HepG2 (cell line): ENCODE results near the gene GNAI2. TPM values are rescaled to one million over a fixed set of nuclear protein-coding genes. Genes with fewer than 3 reads are reported as not detected.
A peak's percentile ranks its signal among the peaks of the same experiment; 100 is the strongest.

Experiments
- ATAC-seq: fragments of 200-7000 bp; cut with Tn5 transposase; 3 replicates; pipeline ENCODE4 v1.9.1; 2020; ENCODE audit warnings: mild to moderate bottlenecking, moderate library complexity
- BruUV-seq: library from RNA; stranded (reverse); fragments of 400-500 nt; replicated peaks from 2 replicates; lab custom pipeline; 2021; lab: Mats Ljungman, UMichigan
- CTCF ChIA-PET: fragments of 300-600 bp; formaldehyde crosslinking; extraction: SDS; loops from one replicate; lab custom pipeline; 2021; ENCODE audit warnings: low total read pairs, inconsistent platforms, low intra/inter-chr PET ratio; lab: Yijun Ruan, JAX
- POLR2A ChIA-PET: fragments of 350-600 bp; sonication (Branson Sonifier 250); formaldehyde crosslinking; loops from one replicate; lab custom pipeline; 2020; ENCODE audit warnings: antibody characterized with exemption, inconsistent platforms; lab: Yijun Ruan, JAX
- DNase-seq: peaks from one replicate; pipeline ENCODE4 v3.0.0-alpha.2; 2015; ENCODE audit warnings: low spot score
- FAIRE-seq: peaks from 3 replicates; lab custom pipeline; 2011; peaks lifted over from hg19 to GRCh38; lab: Jason Lieb, UNC
- H2AFZ ChIP-seq: one replicate; pipeline ENCODE4 v1.6.1; 2011; ENCODE audit warnings: low read length, inconsistent platforms
- H3K27ac ChIP-seq: fragments of 300-600 bp; 3 replicates; pipeline ENCODE4 v1.8.0; 2011; ENCODE audit warnings: mixed run types, mild to moderate bottlenecking, mixed read lengths, low read length, inconsistent platforms; ENCODE audit not compliant: insufficient read depth; ENCODE audit errors: extremely low read length
- H3K27me3 ChIP-seq, 2 experiments: fragments of 200-600 bp in 1 of 2; 2 replicates in 1 of 2; 3 replicates in 1 of 2; pipeline versions ENCODE4 v1.6.0 to v1.8.0; 2011; ENCODE audit warnings: low read length in 2 of 2, mild to moderate bottlenecking in 2 of 2, moderate library complexity in 2 of 2, inconsistent platforms in 1 of 2; ENCODE audit not compliant: insufficient read depth in 2 of 2, control insufficient read depth in 1 of 2
- H3K36me3 ChIP-seq, 2 experiments: fragments of 200-600 bp in 1 of 2; replicated peaks in 1 of 2; 2 replicates in 1 of 2; 3 replicates in 1 of 2; pipeline versions ENCODE4 v1.5.1 to v1.8.0; 2011; ENCODE audit warnings: low read length in 2 of 2, inconsistent platforms in 1 of 2; ENCODE audit not compliant: insufficient read depth in 2 of 2, control insufficient read depth in 1 of 2
- H3K4me1 ChIP-seq: 2 replicates; pipeline ENCODE4 v1.5.1; 2012; ENCODE audit warnings: low read length, inconsistent platforms; ENCODE audit not compliant: insufficient read depth
- H3K4me2 ChIP-seq: 2 replicates; pipeline ENCODE4 v1.6.0; 2011; ENCODE audit warnings: low read depth, low read length, inconsistent platforms
- H3K4me3 ChIP-seq, 3 experiments: fragments of 200-600 bp in 1 of 3; sonication (generic), shearing (Covaris generic) in 1 of 3; replicated peaks in 1 of 3; 2 replicates each; pipeline ENCODE4 v1.5.1; 2011 to 2016; ENCODE audit warnings: low read length in 3 of 3, inconsistent platforms in 2 of 3, low read depth in 2 of 3, mild to moderate bottlenecking in 2 of 3, control low read depth in 1 of 3, mixed read lengths in 1 of 3; ENCODE audit not compliant: insufficient read depth in 1 of 3
- H3K79me2 ChIP-seq: one replicate; pipeline ENCODE4 v1.6.1; 2011; ENCODE audit warnings: low read length, inconsistent platforms; ENCODE audit not compliant: insufficient read depth
- H3K9ac ChIP-seq: 2 replicates; pipeline ENCODE4 v1.6.0; 2011; ENCODE audit warnings: mild to moderate bottlenecking, low read depth, low read length, inconsistent platforms; ENCODE audit not compliant: insufficient read depth
- H3K9me3 ChIP-seq: 2 replicates; pipeline ENCODE4 v1.5.1; 2012; ENCODE audit warnings: mild to moderate bottlenecking, low read length
- H4K20me1 ChIP-seq: 2 replicates; pipeline ENCODE4 v1.6.0; 2011; ENCODE audit warnings: inconsistent platforms, mild to moderate bottlenecking, low read length, moderate library complexity; ENCODE audit not compliant: insufficient read depth
- CSRNP1 ChIP-seq: sonication (generic); formaldehyde crosslinking; IDR thresholded peaks from 2 replicates; pipeline ENCODE4 v1.8.1; 2023; ENCODE audit warnings: mild to moderate bottlenecking, missing genetic modification reagents
- HMGXB3 ChIP-seq: sonication (generic); formaldehyde crosslinking; IDR thresholded peaks from 2 replicates; pipeline ENCODE4 v1.4.0; 2020; ENCODE audit warnings: missing genetic modification reagents, borderline replicate concordance
- JUNB ChIP-seq: sonication (generic); formaldehyde crosslinking; IDR thresholded peaks from 2 replicates; pipeline ENCODE4 v1.8.0; 2022; ENCODE audit warnings: missing genetic modification reagents, mild to moderate bottlenecking, borderline replicate concordance
- RCOR2 ChIP-seq: IDR thresholded peaks from 2 replicates; pipeline ENCODE4 v1.6.1; 2016; ENCODE audit warnings: missing biosample characterization, missing genetic modification reagents
- ZC3H13 ChIP-seq: sonication (generic); formaldehyde crosslinking; IDR thresholded peaks from 2 replicates; pipeline ENCODE4 v1.8.1; 2023; ENCODE audit warnings: mild to moderate bottlenecking, missing genetic modification reagents, moderate library complexity
- ZNF280B ChIP-seq: sonication (generic); formaldehyde crosslinking; IDR thresholded peaks from 2 replicates; pipeline ENCODE4 v1.5.0; 2020; ENCODE audit warnings: missing genetic modification reagents, mild to moderate bottlenecking, borderline replicate concordance
- WGBS: methylation state at CpG from one replicate; pipeline ENCODE4 v1.1.6; 2017; ENCODE audit warnings: low lambda C conversion rate; 5-methylcytosine and 5-hydroxymethylcytosine counted together
- in situ Hi-C: cut with HindIII; loops from 2 replicates; pipeline ENCODE4 v1.10.0; 2017; ENCODE audit warnings: low pct_unique_long_range_greater_than_20kb; ENCODE audit not compliant: extremely low pct_ligation_motif_present
- intact Hi-C: fragments of 100-400 bp; cut with micrococcal nuclease; formaldehyde crosslinking; loops from one replicate; pipeline ENCODE4 v1.10.0; 2022; ENCODE audit not compliant: unreplicated experiment
- polyA plus RNA-seq, 8 experiments: library from polyadenylated mRNA; depleted of rRNA in 3 of 8; stranded (reverse) in 7 of 8; unstranded in 1 of 8; fragments of >200 nt; fragmentation: Illumina TruSeq in 4 of 8; extraction: Trizol in 4 of 8; gene quantifications; 2 replicates each; pipeline versions ENCODE4 v1.2.1 to v1.2.3, GENCODE V29; 2011 to 2016; ENCODE audit warnings: low read depth in 4 of 8, missing spikeins in 1 of 8, mixed read lengths in 1 of 8; ENCODE audit not compliant: insufficient read depth in 1 of 8
- total RNA-seq, 5 experiments: library from RNA; depleted of rRNA; stranded (reverse); fragments of >200 nt; fragmentation: Illumina TruSeq; extraction: Trizol; gene quantifications; 2 replicates each; pipeline ENCODE4 v1.2.3, GENCODE V29; 2016; ENCODE audit warnings: low read depth in 1 of 5

The GNAI2 gene
- total and polyA plus RNA-seq, 2 of the 13 experiments (the other 11 are each of a cell fraction or from before 2014, with no cell fraction given): 51.1 to 66.2 TPM

- Histone ChIP-seq H3K27me3 (no peaks in the 10 kb centered on the region), H3K9ac (peak overlapping the region; percentile 82), H3K36me3 (peaks cover 19 to 25% of the 10 kb centered on the region in 2 experiments), H3K27ac (peak overlapping the region; percentile 72), H3K4me3 (peak overlapping the region; percentile 46 to 85 (median 54)), H3K79me2 (peaks cover 16% of the 10 kb centered on the region), H3K4me1 (peaks cover 41% of the 10 kb centered on the region), H4K20me1 (no peaks in the 10 kb centered on the region), H3K9me3 (no peaks in the 10 kb centered on the region)
- in situ Hi-C loops (no loop called here), intact Hi-C loops (no loop called here)
- ATAC-seq: peak; percentile 2; the same call in 1 of the 3 replicates
- ChIA-PET POLR2A (interaction anchor here (1.2 to 3.4 kb wide), 8 partner anchors 9 to 91 kb away, joined by 4 to 36 read pairs (median 15); partner anchors contain the start of genes HYAL1 and LSMEM2), CTCF (interaction anchor here (1.9 kb wide), 1 partner anchor 31 kb away, joined by 4 read pairs; no protein-coding TSS in a partner anchor)
- FAIRE-seq: no peak
- no TSS peak for BruUV-seq
- no peak for DNase-seq
- 49% methylated on average over 4 of the region's 12 CpGs for WGBS
- TF ChIP-seq RCOR2 (CRISPR knock-in tag): no peak
- no peak for TF ChIP-seq HMGXB3
- 0 out of 2 replicates have a peak, but pooled peaks have one; percentile 22 for TF ChIP-seq ZC3H13 (CRISPR knock-in tag)
- TF ChIP-seq JUNB (CRISPR knock-in tag): no peak
- TF ChIP-seq CSRNP1 (CRISPR knock-in tag): 0 out of 2 replicates have a peak, but pooled peaks have one; percentile 41
- TF ChIP-seq ZNF280B (CRISPR knock-in tag): 0 out of 2 replicates have a peak, but pooled peaks have one; percentile 35
- TF ChIP-seq, all 625 proteins: peak for 3
- no peak overlapping the region for H2AFZ ChIP-seq
- H3K4me2 ChIP-seq: peak overlapping the region; percentile 98
Measured at GRCh38 chr3:50293079-50293801, 57.2 kb downstream of the GNAI2 start.
